Breast epithelium (tissue), 3 donors: ENCODE measurements around the gene BEND2.

Source experiments
- POLR2A ChIP-seq: fragments of 450-650 bp; IDR thresholded peaks from one replicate; pipeline ENCODE4 v1.6.1; 2016; ENCODE audit warnings: antibody characterized with exemption, mild to moderate bottlenecking, moderate library complexity
- POLR2AphosphoS5 ChIP-seq, 3 donors: sonication (generic); formaldehyde crosslinking; IDR thresholded peaks; one replicate each; pipeline ENCODE4 v1.6.1; 2017; ENCODE audit warnings: antibody characterized with exemption in 3 of 3
- TF ChIP-seq, protein P1 (sequence below), 3 donors: fragments of 450-650 bp; IDR thresholded peaks; one replicate each; pipeline ENCODE4 v1.5.1; 2016 to 2017; ENCODE audit warnings: antibody characterized with exemption in 3 of 3, mild to moderate bottlenecking in 3 of 3, moderate library complexity in 3 of 3

DNA sequence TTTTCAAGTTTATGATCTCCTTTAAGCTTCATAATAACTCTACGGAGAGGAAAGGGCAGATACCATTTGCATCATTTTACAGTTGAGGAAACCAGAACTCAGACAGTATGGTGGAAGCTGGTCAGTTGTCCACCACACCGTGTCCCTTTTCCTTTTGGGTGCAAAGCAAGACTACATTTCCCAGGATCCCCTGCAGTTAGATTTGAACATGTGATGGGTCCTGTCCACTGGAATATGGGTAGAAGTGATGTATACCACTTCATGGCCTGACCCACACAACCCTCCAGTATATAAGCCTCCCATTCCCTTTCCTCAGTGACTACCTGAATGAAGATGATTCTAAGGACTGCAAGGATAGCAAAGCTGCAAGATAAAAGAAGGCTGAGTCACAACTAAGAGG lies 74.7 kb downstream of the BEND2 start:
- no peak for TF ChIP-seq POLR2AphosphoS5 (IDR thresholded peaks at IDR 0.05)
- TF ChIP-seq, protein P1, sequence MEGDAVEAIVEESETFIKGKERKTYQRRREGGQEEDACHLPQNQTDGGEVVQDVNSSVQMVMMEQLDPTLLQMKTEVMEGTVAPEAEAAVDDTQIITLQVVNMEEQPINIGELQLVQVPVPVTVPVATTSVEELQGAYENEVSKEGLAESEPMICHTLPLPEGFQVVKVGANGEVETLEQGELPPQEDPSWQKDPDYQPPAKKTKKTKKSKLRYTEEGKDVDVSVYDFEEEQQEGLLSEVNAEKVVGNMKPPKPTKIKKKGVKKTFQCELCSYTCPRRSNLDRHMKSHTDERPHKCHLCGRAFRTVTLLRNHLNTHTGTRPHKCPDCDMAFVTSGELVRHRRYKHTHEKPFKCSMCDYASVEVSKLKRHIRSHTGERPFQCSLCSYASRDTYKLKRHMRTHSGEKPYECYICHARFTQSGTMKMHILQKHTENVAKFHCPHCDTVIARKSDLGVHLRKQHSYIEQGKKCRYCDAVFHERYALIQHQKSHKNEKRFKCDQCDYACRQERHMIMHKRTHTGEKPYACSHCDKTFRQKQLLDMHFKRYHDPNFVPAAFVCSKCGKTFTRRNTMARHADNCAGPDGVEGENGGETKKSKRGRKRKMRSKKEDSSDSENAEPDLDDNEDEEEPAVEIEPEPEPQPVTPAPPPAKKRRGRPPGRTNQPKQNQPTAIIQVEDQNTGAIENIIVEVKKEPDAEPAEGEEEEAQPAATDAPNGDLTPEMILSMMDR (IDR thresholded peaks at IDR 0.05): no peak
- TF ChIP-seq POLR2A: no peak
